Smooth muscle cell (in vitro differentiated cells): Measurements from ENCODE around the gene RRP8. TPM values are rescaled to one million over a fixed set of nuclear protein-coding genes. Genes with fewer than 3 reads are reported as not detected.

Source experiments
- DNase-seq: peaks from one replicate; lab custom pipeline; 2025; ENCODE audit not compliant: unreplicated experiment; lab: John Stamatoyannopoulos, UW
- H2AFZ ChIP-seq: fragments of 200-600 bp; sonication (generic); 2 replicates; pipeline ENCODE4 v1.6.0; 2016; ENCODE audit warnings: antibody characterized with exemption, low read depth, mild to moderate bottlenecking
- H3F3A ChIP-seq: fragments of 200-600 bp; sonication (generic); 2 replicates; pipeline ENCODE4 v1.6.0; 2017; ENCODE audit warnings: antibody characterized with exemption, low read depth
- H3K27ac ChIP-seq: fragments of 200-600 bp; sonication (generic); 2 replicates; pipeline ENCODE4 v1.5.1; 2016; ENCODE audit warnings: low read depth, mild to moderate bottlenecking
- H3K27me3 ChIP-seq: fragments of 200-600 bp; sonication (generic); 2 replicates; pipeline ENCODE4 v1.6.1; 2016; ENCODE audit warnings: low read depth, mild to moderate bottlenecking
- H3K36me3 ChIP-seq: fragments of 200-600 bp; sonication (generic); 2 replicates; pipeline ENCODE4 v1.5.1; 2016; ENCODE audit warnings: low read depth
- H3K4me1 ChIP-seq: fragments of 200-600 bp; sonication (generic); 2 replicates; pipeline ENCODE4 v1.5.1; 2016; ENCODE audit warnings: low read depth
- H3K4me2 ChIP-seq: fragments of 200-600 bp; sonication (generic); 2 replicates; pipeline ENCODE4 v1.6.0; 2016; ENCODE audit warnings: mild to moderate bottlenecking
- H3K4me3 ChIP-seq: fragments of 200-600 bp; sonication (generic); 2 replicates; pipeline ENCODE4 v1.5.1; 2016; ENCODE audit warnings: mild to moderate bottlenecking
- H3K79me2 ChIP-seq: fragments of 200-600 bp; sonication (generic); 2 replicates; pipeline ENCODE4 v1.6.0; 2016; ENCODE audit warnings: low read depth, mild to moderate bottlenecking
- H3K9ac ChIP-seq: fragments of 200-600 bp; sonication (generic); 2 replicates; pipeline ENCODE4 v1.6.0; 2016; ENCODE audit warnings: low read depth
- H3K9me3 ChIP-seq: fragments of 200-600 bp; sonication (generic); replicated peaks from 2 replicates; pipeline ENCODE4 v1.5.1; 2016; ENCODE audit warnings: low read depth
- H4K20me1 ChIP-seq: fragments of 200-600 bp; sonication (generic); 2 replicates; pipeline ENCODE4 v1.6.0; 2016; ENCODE audit warnings: low read depth
- WGBS: methylation state at CpG from one replicate; pipeline ENCODE4 v1.1.7; 2016; ENCODE audit warnings: low lambda C conversion rate; 5-methylcytosine and 5-hydroxymethylcytosine counted together
- polyA plus RNA-seq: library from polyadenylated mRNA; unstranded; fragments of >200 nt; fragmentation: Nextera tagmentation; extraction: Ambion mirVana; gene quantifications from 2 replicates; pipeline ENCODE4 v1.2.1, GENCODE V29; 2016
- total RNA-seq: library from RNA; depleted of rRNA; stranded (reverse); fragments of >200 nt; gene quantifications from 2 replicates; pipeline ENCODE4 v1.2.3, GENCODE V29; 2014
- TF ChIP-seq, protein P1 (sequence below): fragments of 200-600 bp; sonication (generic); IDR thresholded peaks from 2 replicates; pipeline ENCODE4 v1.5.1; 2017; ENCODE audit warnings: borderline replicate concordance, mild to moderate bottlenecking, antibody characterized with exemption; ENCODE audit not compliant: insufficient read depth, poor library complexity, severe bottlenecking

The RRP8 gene
- total and polyA plus RNA-seq, 2 experiments from 2014 or later: 10.2 to 24.9 TPM

- Histone ChIP-seq H3K27ac (no peak overlapping the region), H3K4me2 (no peak overlapping the region), H3K79me2 (peaks cover 2% of the 10 kb centered on the region), H3K4me1 (no peaks in the 10 kb centered on the region), H3K9me3 (peaks cover 4% of the 10 kb centered on the region), H4K20me1 (no peaks in the 10 kb centered on the region), H3K36me3 (peaks cover 12% of the 10 kb centered on the region), H3F3A (no peaks in the 10 kb centered on the region), H3K27me3 (no peaks in the 10 kb centered on the region), H2AFZ (no peak overlapping the region), H3K9ac (no peak overlapping the region), H3K4me3 (no peak overlapping the region)
- 100% methylated on average over 1 of the region's 2 CpGs for WGBS
- TF ChIP-seq, protein P1, sequence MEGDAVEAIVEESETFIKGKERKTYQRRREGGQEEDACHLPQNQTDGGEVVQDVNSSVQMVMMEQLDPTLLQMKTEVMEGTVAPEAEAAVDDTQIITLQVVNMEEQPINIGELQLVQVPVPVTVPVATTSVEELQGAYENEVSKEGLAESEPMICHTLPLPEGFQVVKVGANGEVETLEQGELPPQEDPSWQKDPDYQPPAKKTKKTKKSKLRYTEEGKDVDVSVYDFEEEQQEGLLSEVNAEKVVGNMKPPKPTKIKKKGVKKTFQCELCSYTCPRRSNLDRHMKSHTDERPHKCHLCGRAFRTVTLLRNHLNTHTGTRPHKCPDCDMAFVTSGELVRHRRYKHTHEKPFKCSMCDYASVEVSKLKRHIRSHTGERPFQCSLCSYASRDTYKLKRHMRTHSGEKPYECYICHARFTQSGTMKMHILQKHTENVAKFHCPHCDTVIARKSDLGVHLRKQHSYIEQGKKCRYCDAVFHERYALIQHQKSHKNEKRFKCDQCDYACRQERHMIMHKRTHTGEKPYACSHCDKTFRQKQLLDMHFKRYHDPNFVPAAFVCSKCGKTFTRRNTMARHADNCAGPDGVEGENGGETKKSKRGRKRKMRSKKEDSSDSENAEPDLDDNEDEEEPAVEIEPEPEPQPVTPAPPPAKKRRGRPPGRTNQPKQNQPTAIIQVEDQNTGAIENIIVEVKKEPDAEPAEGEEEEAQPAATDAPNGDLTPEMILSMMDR: no peak
- no peak for DNase-seq
These were observed 23.7 kb downstream of the RRP8 start for GRCh38 chr11:6579681-6580080.

DNA sequence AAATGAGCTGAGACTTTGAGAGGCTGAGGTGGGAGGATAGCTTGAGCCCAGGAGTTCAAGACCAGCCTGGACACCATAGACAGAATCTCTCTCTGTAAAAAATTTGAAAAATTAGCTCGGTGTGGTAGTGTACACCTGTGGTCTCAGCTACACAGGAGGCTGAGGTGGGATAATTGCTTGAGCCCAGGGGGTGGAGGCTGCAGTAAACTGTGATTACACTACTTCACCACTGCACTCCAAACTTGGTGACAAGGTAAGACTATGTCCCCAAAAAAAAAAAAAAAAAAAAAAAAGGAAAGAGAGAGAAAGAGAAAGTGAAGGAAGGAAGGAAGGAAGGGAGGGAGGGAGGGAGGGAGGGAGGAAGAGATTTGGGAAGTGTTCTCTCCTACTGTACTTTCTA lies 25.3 kb downstream of the RRP8 start:
- peaks cover 2% of the 10 kb centered on the region for H3K79me2 ChIP-seq
- no peaks in the 10 kb centered on the region for H3K4me1 ChIP-seq
- H3K4me3 ChIP-seq: no peak overlapping the region
- H3K36me3 ChIP-seq: peaks cover 4% of the 10 kb centered on the region
- TF ChIP-seq, protein P1: no peak
- no peak overlapping the region for H3K27ac ChIP-seq
- no peaks in the 10 kb centered on the region for H3F3A ChIP-seq
- H3K4me2 ChIP-seq: no peak overlapping the region
- no peak for DNase-seq
- no peaks in the 10 kb centered on the region for H3K9me3 ChIP-seq
- 100% methylated on average over 1 of the region's 1 CpG for WGBS
- no peaks in the 10 kb centered on the region for H3K27me3 ChIP-seq
- no peaks in the 10 kb centered on the region for H4K20me1 ChIP-seq
- no peak overlapping the region for H3K9ac ChIP-seq
- no peak overlapping the region for H2AFZ ChIP-seq

- H3K27ac ChIP-seq: no peak overlapping the region
- no peak overlapping the region for H3K4me2 ChIP-seq
- no peaks in the 10 kb centered on the region for H4K20me1 ChIP-seq
- no peak overlapping the region for H3K4me3 ChIP-seq
- H3K36me3 ChIP-seq: no peaks in the 10 kb centered on the region
- H3K9me3 ChIP-seq: no peaks in the 10 kb centered on the region
- H3K27me3 ChIP-seq: no peaks in the 10 kb centered on the region
- no peak for DNase-seq
- no peaks in the 10 kb centered on the region for H3F3A ChIP-seq
- TF ChIP-seq, protein P1: no peak
- H2AFZ ChIP-seq: no peak overlapping the region
- no peaks in the 10 kb centered on the region for H3K79me2 ChIP-seq
- no peaks in the 10 kb centered on the region for H3K4me1 ChIP-seq
- no peak overlapping the region for H3K9ac ChIP-seq
- WGBS: 64% methylated on average over 6 of the region's 6 CpGs
These were observed 26.7 kb downstream of the RRP8 start for GRCh38 chr11:6576471-6577373.
